HG03439 (cell line): ENCODE data around the gene WNT5B.
"Not testable (repeated sequence)": the region's sequence is repeated elsewhere in the genome, so short reads cannot be mapped to it uniquely, and the experiment has no call there.

ENCODE experiments used
- ATAC-seq: cut with Tn5 transposase; IDR thresholded peaks from one replicate; pipeline ENCODE4 v1.9.1; 2021; ENCODE audit warnings: mild to moderate bottlenecking, moderate library complexity; ENCODE audit not compliant: unreplicated experiment

The WNT5B gene

GRCh38 chr12:1595690-1596347 lies 33.2 kb upstream of the WNT5B start:
- no peak for ATAC-seq

- no peak for ATAC-seq
Observed at GRCh38 chr12:1598757-1599156, 30.3 kb upstream of the WNT5B start.

GRCh38 chr12:1602706-1603105 lies 26.3 kb upstream of the WNT5B start:
- ATAC-seq, result not testable (repeated sequence)

GRCh38 chr12:1603269-1603993 lies 25.6 kb upstream of the WNT5B start:
- no peak for ATAC-seq

GRCh38 chr12:1604464-1604863 lies 24.6 kb upstream of the WNT5B start:
- ATAC-seq, result no peak

- peak; percentile 25 for ATAC-seq
Observed at GRCh38 chr12:1605129-1606020, 23.7 kb upstream of the WNT5B start.

- ATAC-seq, result peak; percentile 47
Observed at GRCh38 chr12:1606021-1606622, 22.9 kb upstream of the WNT5B start.

- no peak for ATAC-seq
Observed at GRCh38 chr12:1607940-1608712, 20.9 kb upstream of the WNT5B start.

GRCh38 chr12:1608713-1609119 lies 20.3 kb upstream of the WNT5B start:
- no peak for ATAC-seq

GRCh38 chr12:1610072-1610643 lies 18.9 kb upstream of the WNT5B start:
- no peak for ATAC-seq

- no peak for ATAC-seq
Observed at GRCh38 chr12:1611803-1612572, 17.0 kb upstream of the WNT5B start.

GRCh38 chr12:1613860-1614259 lies 15.2 kb upstream of the WNT5B start:
- ATAC-seq, result no peak

- no peak for ATAC-seq
Observed at GRCh38 chr12:1614360-1614759, 14.7 kb upstream of the WNT5B start.

- ATAC-seq, result no peak
Observed at GRCh38 chr12:1616233-1617066, 12.6 kb upstream of the WNT5B start.

- no peak for ATAC-seq
Observed at GRCh38 chr12:1618489-1618888, 10.5 kb upstream of the WNT5B start.

- no peak for ATAC-seq
Observed at GRCh38 chr12:1619159-1619558, 9.9 kb upstream of the WNT5B start.

GRCh38 chr12:1619587-1619986 lies 9.4 kb upstream of the WNT5B start:
- ATAC-seq, result no peak

- ATAC-seq, result no peak
Observed at GRCh38 chr12:1620092-1620491, 8.9 kb upstream of the WNT5B start.
